IMR-90 (cell line): ENCODE data around the gene COQ2. TPM values are rescaled to one million over a fixed set of nuclear protein-coding genes. Genes with fewer than 3 reads are reported as not detected.
"Not testable (repeated sequence)": the region's sequence is repeated elsewhere in the genome, so short reads cannot be mapped to it uniquely, and the experiment has no call there.

Experiments used
- ATAC-seq: fragments of 200-7000 bp; cut with Tn5 transposase; 2 replicates; pipeline ENCODE4 v1.9.1; 2020; ENCODE audit warnings: low read depth, mild to moderate bottlenecking, moderate library complexity
- BruUV-seq: library from RNA; stranded (reverse); fragments of 400-500 nt; replicated peaks from 2 replicates; lab custom pipeline; 2021; lab: Mats Ljungman, UMichigan
- CTCF ChIA-PET: fragments of 300-600 bp; formaldehyde crosslinking; extraction: SDS; loops from one replicate; lab custom pipeline; 2021; ENCODE audit warnings: antibody characterized with exemption; lab: Yijun Ruan, JAX
- POLR2A ChIA-PET: fragments of 300-600 bp; sonication (Branson Sonifier 250); formaldehyde crosslinking; loops from one replicate; lab custom pipeline; 2022; ENCODE audit warnings: antibody characterized with exemption; ENCODE audit not compliant: unreplicated experiment; lab: Charles Lee
- DNase-seq: peaks from one replicate; pipeline ENCODE4 v3.0.0; 2013
- H2AFZ ChIP-seq: replicated peaks from 2 replicates; pipeline ENCODE3; 2013; ENCODE audit warnings: low read length, mild to moderate bottlenecking; ENCODE audit not compliant: poor library complexity
- H2AK5ac ChIP-seq: 2 replicates; pipeline ENCODE4 v1.6.1; 2013; ENCODE audit warnings: low read depth, low read length, inconsistent platforms
- H2AK9ac ChIP-seq: replicated peaks from 2 replicates; pipeline ENCODE3; 2013; ENCODE audit warnings: mild to moderate bottlenecking, low read depth, low read length, moderate library complexity; ENCODE audit not compliant: poor library complexity
- H2BK120ac ChIP-seq: 2 replicates; pipeline ENCODE4 v1.6.1; 2013; ENCODE audit warnings: low read depth, low read length, inconsistent platforms
- H2BK15ac ChIP-seq: 3 replicates; pipeline ENCODE4 v1.6.1; 2013; ENCODE audit warnings: low read depth, low read length, inconsistent platforms
- H2BK20ac ChIP-seq: 2 replicates; pipeline ENCODE4 v1.6.1; 2013; ENCODE audit warnings: low read depth, mild to moderate bottlenecking, inconsistent platforms, low read length, moderate library complexity
- H2BK5ac ChIP-seq: 2 replicates; pipeline ENCODE4 v1.6.1; 2013; ENCODE audit warnings: mild to moderate bottlenecking, low read depth, low read length, inconsistent platforms; ENCODE audit not compliant: poor library complexity, severe bottlenecking
- H3K14ac ChIP-seq: replicated peaks from 2 replicates; pipeline ENCODE4 v1.6.1; 2013; ENCODE audit warnings: low read depth, low read length, inconsistent platforms
- H3K18ac ChIP-seq: 2 replicates; pipeline ENCODE4 v1.6.1; 2013; ENCODE audit warnings: low read depth, low read length, control low read depth
- H3K23ac ChIP-seq: 2 replicates; pipeline ENCODE4 v1.6.1; 2013; ENCODE audit warnings: low read depth, low read length, inconsistent platforms
- H3K27ac ChIP-seq: 2 replicates; pipeline ENCODE4 v1.5.1; 2013; ENCODE audit warnings: mild to moderate bottlenecking, control low read depth, low read length; ENCODE audit not compliant: insufficient read depth
- H3K27me3 ChIP-seq: 2 replicates; pipeline ENCODE4 v1.6.1; 2013; ENCODE audit warnings: low read length; ENCODE audit not compliant: control insufficient read depth, insufficient read depth
- H3K36me3 ChIP-seq: 2 replicates; pipeline ENCODE4 v1.6.1; 2013; ENCODE audit warnings: low read length, mixed read lengths; ENCODE audit not compliant: control insufficient read depth, insufficient read depth
- H3K4ac ChIP-seq: 2 replicates; pipeline ENCODE4 v1.6.1; 2013; ENCODE audit warnings: low read depth, low read length, inconsistent platforms
- H3K4me1 ChIP-seq: 2 replicates; pipeline ENCODE4 v1.6.1; 2013; ENCODE audit warnings: low read length, mixed read lengths; ENCODE audit not compliant: control insufficient read depth, insufficient read depth
- H3K4me2 ChIP-seq: 2 replicates; pipeline ENCODE4 v1.6.1; 2013; ENCODE audit warnings: low read depth, mild to moderate bottlenecking, control low read depth, low read length, moderate library complexity
- H3K4me3 ChIP-seq: 2 replicates; pipeline ENCODE4 v1.5.1; 2013; ENCODE audit warnings: low read depth, mild to moderate bottlenecking, control low read depth, low read length, moderate library complexity; ENCODE audit not compliant: insufficient read depth
- H3K56ac ChIP-seq: 2 replicates; pipeline ENCODE4 v1.6.1; 2013; ENCODE audit warnings: low read length, inconsistent platforms; ENCODE audit not compliant: insufficient read depth; ENCODE audit errors: extremely low read depth
- H3K79me1 ChIP-seq, 2 experiments: 2 replicates each; pipeline ENCODE4 v1.6.1; 2013; ENCODE audit warnings: low read length in 2 of 2, inconsistent platforms in 1 of 2, low read depth in 1 of 2
- H3K9ac ChIP-seq: 2 replicates; pipeline ENCODE4 v1.6.1; 2013; ENCODE audit warnings: low read depth, low read length, control low read depth
- H3K9me1 ChIP-seq: 2 replicates; pipeline ENCODE4 v1.6.1; 2013; ENCODE audit warnings: low read length, inconsistent platforms; ENCODE audit not compliant: insufficient read depth
- H3K9me3 ChIP-seq: 2 replicates; pipeline ENCODE4 v1.6.1; 2013; ENCODE audit warnings: low read length; ENCODE audit not compliant: control insufficient read depth, insufficient read depth
- H4K20me1 ChIP-seq: 2 replicates; pipeline ENCODE4 v1.6.1; 2013; ENCODE audit warnings: low read length, inconsistent platforms; ENCODE audit not compliant: insufficient read depth
- H4K5ac ChIP-seq: 2 replicates; pipeline ENCODE4 v1.6.1; 2013; ENCODE audit warnings: mild to moderate bottlenecking, low read depth, low read length, control low read depth
- H4K8ac ChIP-seq, 2 experiments: 2 replicates each; pipeline ENCODE4 v1.6.1; 2013; ENCODE audit warnings: low read depth in 2 of 2, low read length in 2 of 2, control low read depth in 1 of 2, inconsistent platforms in 1 of 2
- H4K91ac ChIP-seq: 2 replicates; pipeline ENCODE4 v1.6.1; 2013; ENCODE audit warnings: low read depth, low read length, inconsistent platforms; ENCODE audit not compliant: insufficient read depth
- WGBS, 2 experiments: methylation state at CpG; one replicate each; pipeline versions ENCODE4 v1.1.5 to v1.1.7; 2013; ENCODE audit warnings: missing lambda C conversion rate in 2 of 2; ENCODE audit not compliant: insufficient read length in 1 of 2; ENCODE audit errors: extremely low coverage in 2 of 2; 5-methylcytosine and 5-hydroxymethylcytosine counted together
- dilution Hi-C: fragments of 300-500 bp; cut with HindIII; formaldehyde crosslinking; loops from one replicate; pipeline ENCODE4 v1.14.3; 2018; ENCODE audit warnings: low sequenced_read_pairs; ENCODE audit not compliant: unreplicated experiment
- in situ Hi-C: fragments of 300-500 bp; cut with MboI; formaldehyde crosslinking; loops from 3 replicates; pipeline ENCODE4 v1.14.3; 2019; ENCODE audit warnings: low sequenced_read_pairs, inconsistent platforms, mixed read lengths
- intact Hi-C: fragments of 100-400 bp; cut with micrococcal nuclease; formaldehyde crosslinking; loops from 2 replicates; pipeline ENCODE4 v1.10.0; 2022
- polyA plus RNA-seq, 3 experiments: library from polyadenylated mRNA; depleted of rRNA; stranded (reverse); fragments of >200 nt; gene quantifications; 2 replicates each; pipeline ENCODE4 v1.2.3, GENCODE V29; 2012; ENCODE audit warnings: low replicate concordance in 1 of 3
- total RNA-seq: library from RNA; depleted of rRNA; stranded (reverse); fragments of >200 nt; gene quantifications from 2 replicates; pipeline ENCODE4 v1.2.3, GENCODE V29; 2012

COQ2 gene
- total and polyA plus RNA-seq, 2 of the 4 experiments (the other 2 are of a cell fraction) = 7.3 to 7.4 TPM

DNA sequence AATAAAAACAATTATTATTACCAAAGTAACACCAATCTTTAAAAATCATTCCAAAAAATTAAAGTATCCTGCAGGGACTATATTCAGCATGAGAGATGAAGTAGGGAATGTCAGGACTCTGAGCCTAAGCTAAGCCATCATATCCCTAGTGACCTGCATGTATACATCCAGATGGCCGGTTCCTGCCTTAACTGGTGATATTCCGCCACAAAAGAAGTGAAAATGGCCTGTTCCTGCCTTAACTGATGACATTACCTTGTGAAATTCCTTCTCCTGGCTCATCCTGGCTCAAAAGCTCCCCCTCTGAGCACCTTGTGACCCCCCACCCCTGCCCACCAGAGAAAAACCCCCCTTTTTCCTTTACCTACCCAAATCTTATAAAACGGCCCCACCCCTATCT is 50.2 kb downstream of the COQ2 start:
- DNase-seq, H2BK20ac ChIP-seq, H3K36me3 ChIP-seq, ATAC-seq, H3K18ac ChIP-seq, H3K4me2 ChIP-seq, H3K9ac ChIP-seq, H3K9me1 ChIP-seq, H3K4me1 ChIP-seq, H4K5ac ChIP-seq, CTCF ChIA-PET, H3K27me3 ChIP-seq, H3K4me3 ChIP-seq, H3K56ac ChIP-seq, H3K23ac ChIP-seq, in situ Hi-C loops, H3K4ac ChIP-seq, H3K9me3 ChIP-seq, H4K91ac ChIP-seq, H2AFZ ChIP-seq, H2AK5ac ChIP-seq, POLR2A ChIA-PET, H2BK120ac ChIP-seq, H3K79me1 ChIP-seq, H2BK5ac ChIP-seq, H3K14ac ChIP-seq, H3K27ac ChIP-seq, H2BK15ac ChIP-seq, H4K8ac ChIP-seq, intact Hi-C loops, BruUV-seq, dilution Hi-C loops, H2AK9ac ChIP-seq, H4K20me1 ChIP-seq: not testable (repeated sequence)
- 100% methylated on average over 2 of the region's 3 CpGs; no CpG with 5 or more reads in 1 of the 2 experiments for WGBS, 2 experiments
